CD4-positive, alpha-beta T cell treated with Interleukin-6 for 4 hours (primary cell): Measurements from ENCODE around the gene ARHGEF2.
"Not testable (repeated sequence)": the region's sequence is repeated elsewhere in the genome, so short reads cannot be mapped to it uniquely, and the experiment has no call there.

Source experiments
- DNase-seq: peaks from one replicate; pipeline ENCODE4 v3.0.0-alpha.2; 2020; ENCODE audit warnings: mixed read lengths

Gene ARHGEF2

DNA sequence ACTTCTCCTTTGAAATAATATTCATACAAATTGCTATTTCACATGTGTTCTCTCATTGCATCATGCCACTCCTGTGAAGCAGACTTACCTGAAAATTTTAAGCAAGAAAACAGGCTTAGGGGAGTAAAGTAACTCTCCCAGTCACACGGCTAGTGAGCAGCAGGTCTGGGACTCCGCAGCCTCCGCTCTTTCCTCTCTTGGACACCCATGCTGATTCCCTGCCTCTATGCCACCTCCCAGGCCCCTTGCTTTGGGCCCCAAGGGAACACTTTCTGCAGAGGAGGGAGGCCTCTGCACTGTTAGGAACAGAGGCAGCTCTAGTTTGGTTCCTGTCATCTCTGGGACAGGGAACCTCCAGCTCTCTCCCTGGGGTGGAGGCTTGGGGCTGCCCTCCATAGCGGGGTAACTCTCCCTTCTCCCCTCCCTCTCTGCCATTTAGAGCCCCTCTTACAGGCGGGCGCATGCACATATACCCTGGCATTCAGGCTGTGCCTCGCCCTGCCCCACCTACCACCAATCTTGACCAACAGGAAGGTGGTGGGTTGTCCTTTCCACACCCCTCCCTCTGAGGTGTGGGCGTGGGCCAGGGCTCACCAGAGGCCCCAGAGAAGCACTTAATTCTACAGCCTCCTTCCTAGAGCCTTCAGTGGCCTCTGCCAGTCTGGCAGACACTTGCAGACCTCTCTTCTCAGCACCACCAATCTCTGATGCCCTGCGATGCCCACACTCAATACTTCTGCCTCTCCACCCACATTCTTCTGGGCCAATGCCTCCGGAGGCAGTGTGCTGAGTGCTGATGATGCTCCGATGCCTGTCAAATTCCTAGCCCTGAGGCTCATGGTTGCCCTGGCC lies 37.1 kb downstream of the ARHGEF2 start, which contains the start of gene RXFP4:
RXFP4 (plus strand) TSS at position 646 of the 852 bp plus-strand sequence; CDS start at position 718, 72 bp downstream.
- DNase-seq: no peak

DNA sequence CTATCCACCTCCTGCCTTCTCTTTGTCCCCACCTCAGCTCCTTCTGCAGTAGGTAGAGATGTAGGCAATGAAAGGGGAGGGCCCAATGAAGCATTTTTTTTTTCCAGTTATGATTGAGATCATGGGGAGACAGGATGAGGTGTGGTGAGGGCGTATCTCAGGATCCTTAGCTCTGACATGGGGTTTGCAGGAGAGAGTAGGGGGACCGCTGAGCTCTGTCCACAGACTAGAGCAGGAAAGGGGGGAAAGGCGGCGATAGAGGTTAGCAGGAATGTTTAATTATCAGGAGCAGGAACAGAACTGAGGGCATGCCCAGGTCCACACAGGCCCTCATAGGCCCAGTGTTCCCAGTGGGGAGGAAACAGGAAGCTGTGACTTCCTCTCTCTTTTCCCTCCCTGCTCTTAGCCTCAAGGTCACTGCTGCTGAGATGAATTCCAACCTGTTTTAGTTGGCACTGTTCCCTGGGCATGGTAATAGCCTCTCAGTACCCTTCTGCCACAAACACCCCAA lies 37.8 kb downstream of the ARHGEF2 start:
- no peak for DNase-seq

DNA sequence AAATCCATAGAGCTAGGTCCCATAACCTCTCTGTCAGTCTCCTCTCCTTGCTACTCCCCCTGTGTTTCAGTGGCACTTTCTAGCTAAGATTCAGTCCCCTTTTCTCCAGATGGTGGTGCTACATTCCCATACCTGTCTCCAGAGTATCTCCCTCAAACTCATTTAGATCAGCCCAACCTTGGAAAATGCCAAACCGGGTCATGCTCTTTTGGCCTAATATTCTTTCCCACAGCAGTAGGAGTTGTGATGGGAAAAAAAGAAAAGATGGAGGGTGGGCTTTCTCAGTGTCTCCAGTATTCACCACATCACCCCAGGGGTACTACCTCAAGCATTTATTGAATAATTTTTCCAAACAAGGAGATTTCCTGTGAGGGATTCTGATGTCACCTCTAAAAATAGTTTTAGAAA lies 40.1 kb downstream of the ARHGEF2 start:
- peak; percentile 38 for DNase-seq

DNA sequence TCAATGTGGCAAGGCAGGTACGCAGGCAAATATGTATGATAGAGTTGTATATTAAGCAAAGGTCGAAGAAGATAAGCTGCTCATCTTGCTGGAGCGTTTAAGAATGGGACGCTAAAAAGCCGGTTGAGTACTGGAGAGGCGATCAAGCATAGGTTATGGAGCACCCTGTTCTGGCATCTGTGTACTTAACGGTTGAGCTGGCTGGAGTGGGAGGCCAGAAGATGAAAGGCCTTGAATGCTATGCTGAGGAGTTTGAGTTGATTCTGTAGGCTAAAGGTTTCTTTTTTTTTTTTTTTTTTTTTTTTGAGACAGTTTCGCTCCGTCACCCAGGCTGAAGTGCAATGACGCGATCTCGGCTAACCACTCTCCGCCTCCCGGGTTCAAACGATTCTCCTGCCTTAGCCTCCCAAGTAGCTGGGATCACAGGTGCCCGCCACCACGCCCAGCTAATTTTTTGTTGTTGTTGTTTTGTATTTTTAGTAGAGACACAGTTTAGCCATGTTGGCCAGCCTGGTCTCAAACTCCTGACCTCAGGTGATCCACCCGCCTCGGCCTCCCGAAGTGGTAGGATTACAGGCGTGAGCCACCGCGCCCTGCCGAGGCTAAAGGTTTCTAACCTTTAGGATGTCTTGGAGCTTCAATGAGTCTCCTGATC lies 43.3 kb downstream of the ARHGEF2 start:
- DNase-seq: no peak

DNA sequence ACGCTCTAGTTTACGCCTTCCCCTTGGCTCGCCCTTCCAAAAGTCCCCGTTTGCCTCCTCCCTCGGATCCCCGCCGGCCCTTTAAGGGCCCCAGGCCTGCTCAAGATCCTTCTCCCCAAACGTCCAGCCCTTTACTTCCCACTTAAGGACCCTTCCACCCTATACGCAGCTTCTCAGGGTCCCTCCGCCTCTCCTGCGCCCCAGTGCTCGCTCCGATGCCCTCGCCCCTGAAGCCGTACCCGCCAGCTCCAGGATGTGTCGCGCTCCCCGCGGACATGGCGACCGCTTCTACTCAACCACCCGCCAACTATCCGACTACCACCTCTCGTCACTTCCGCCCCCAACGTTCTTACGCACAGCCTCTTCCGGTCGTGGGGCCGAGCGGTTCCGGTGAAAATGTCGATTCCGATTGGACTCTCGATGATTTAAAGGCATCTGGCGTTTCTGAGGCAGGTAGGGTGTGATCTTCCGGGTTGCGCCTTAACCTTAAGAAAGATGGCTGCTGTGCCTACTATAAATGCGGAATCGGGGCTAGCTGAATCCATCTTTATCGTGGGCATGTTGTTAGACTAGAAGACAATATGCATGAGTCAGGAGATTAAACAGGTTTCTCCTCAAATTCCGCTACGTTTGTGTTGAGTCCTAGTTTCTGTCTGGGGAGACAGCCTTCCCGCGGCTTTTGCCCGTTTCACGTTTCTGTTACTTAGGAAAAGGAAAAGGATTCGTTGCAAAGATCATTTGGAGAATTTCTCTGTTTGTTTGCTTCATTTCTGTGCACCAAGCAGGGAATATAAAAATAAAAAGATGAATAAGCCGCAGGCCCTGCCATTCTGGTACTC lies 44.0 kb downstream of the ARHGEF2 start, which contains the start of gene KHDC4:
KHDC4 (minus strand) TSS at position 317 of the 839 bp plus-strand sequence; CDS start at position 277, 40 bp downstream.
- peak; percentile 95 for DNase-seq

DNA sequence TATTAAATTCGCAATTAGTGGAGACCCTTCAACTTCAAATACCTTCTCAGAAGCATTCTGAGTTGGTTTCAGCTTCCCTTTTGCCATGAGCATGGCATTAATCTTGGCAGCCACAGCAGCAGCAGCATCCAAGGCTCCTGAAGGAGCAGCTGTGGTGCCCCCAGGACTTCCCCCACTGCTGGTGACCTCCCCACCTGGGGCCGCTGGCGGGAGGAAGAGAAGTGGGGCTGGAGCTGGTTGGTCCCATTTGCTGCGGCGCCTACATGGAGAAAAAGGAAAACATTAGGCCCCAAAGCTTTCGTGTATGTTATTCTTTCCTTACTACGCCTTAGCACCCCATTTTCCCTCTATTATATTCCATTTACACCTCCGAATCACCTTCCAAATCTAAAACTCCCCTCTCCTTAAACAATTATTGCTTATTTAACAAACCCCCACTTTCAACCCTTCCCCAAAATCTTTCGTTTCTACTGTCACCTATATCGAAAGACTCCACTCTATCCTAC lies 44.7 kb downstream of the ARHGEF2 start:
- no peak for DNase-seq

DNA sequence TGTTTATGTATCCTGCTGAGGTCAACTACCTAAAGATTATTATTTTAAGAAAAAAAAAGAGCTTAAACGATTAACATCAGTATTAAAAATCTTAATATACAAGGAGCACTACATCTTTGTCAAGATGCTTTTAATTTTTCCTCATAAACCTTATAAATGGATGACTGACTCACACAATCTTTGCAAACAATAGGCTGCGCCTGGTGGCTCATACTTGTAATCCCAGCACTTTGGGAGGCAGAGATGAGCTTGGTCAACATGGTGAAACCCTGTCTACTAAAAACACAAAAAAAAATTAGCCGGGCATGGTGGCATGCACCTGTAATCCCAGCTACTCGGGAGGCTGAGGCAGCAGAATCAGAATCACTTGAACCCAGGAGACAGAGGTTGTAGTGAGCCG lies 45.9 kb downstream of the ARHGEF2 start:
- DNase-seq: no peak

DNA sequence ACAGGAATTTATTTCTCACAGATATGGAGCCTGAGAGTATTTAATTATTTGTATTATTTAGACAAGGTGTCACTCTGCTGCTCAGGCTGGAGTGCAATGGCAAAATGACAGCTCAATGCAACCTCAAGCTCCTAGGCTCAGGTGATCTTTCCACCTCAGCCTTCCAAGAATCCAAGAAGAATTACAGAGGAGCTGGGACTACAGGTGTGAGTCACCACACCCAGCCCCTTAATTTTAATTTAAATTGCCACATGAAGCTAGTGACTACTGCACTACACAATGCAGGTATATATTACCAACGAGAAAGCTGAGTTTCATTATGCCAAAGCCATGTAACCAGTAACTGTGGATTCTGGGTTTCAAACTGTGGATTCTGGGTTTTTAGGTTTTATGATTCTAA lies 46.3 kb downstream of the ARHGEF2 start:
- no peak for DNase-seq

DNA sequence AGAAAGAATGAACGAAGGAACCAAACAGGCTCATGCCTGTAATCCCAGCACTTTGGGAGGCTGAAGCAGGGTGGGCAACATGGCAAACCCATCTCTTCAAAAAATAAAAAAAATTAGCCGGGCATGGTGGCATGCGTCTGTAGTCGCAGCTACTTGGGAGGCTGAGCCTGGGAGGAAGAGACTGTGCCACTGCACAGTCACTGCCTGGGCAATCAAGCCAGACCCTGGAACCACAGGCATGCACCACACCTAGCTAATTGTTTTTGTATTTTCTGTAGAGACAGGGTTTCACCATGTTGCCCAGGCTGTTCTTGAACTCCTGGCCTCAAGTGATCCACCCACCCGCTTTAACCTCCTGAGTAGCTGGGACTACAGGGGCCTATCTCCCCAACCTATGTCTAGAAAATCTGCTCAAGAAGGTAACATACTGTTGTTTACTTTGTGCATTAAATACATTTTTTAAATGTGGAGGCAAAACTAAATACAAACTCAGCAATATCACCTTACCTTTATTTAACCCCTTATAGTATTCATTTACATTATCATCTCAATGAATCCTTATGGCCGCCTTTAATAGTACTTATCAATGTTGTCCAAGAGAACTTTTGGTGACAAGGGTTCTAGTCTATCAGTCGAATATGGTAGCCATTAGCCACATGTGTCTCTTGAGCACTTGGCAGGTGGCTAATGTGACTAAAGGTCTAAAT lies 46.9 kb downstream of the ARHGEF2 start:
- no peak for DNase-seq

DNA sequence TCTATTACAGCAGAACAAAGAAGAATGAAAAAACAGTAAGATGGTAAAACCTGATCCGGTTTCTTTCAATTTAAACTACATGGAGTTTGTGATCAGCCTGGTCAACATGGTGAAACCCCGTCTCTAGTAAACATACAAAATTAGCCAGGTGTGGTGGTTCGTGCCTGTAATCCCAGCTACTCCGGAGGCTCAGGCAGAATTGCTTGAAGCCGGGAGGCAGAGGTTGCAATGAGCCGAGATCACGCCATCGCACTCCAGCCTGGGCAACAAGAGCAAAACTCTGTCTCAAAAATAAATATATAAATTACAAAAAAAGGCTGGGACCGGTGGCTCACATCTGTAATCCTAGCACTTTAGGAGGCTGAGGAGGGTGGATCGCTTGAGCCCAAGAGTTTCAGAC lies 47.6 kb downstream of the ARHGEF2 start:
- DNase-seq: not testable (repeated sequence)

DNA sequence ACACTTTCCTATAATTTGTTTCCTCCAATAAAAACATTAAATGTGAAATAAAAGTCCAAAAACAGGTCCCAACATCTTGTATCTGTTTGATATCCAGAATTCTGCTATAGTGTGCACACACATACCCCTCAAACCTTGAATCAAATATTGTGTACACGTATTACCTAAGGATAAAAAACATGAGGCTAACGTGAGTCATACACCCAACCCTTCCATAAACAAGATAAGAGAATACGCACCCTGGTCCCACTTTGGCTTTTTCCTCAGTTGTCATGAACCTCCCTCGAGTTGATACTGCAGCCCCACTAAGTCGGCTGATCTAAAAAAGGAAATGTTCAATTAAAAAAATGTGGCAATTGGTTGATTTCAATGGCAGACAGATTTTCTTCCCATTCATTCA lies 49.3 kb downstream of the ARHGEF2 start:
- no peak for DNase-seq

DNA sequence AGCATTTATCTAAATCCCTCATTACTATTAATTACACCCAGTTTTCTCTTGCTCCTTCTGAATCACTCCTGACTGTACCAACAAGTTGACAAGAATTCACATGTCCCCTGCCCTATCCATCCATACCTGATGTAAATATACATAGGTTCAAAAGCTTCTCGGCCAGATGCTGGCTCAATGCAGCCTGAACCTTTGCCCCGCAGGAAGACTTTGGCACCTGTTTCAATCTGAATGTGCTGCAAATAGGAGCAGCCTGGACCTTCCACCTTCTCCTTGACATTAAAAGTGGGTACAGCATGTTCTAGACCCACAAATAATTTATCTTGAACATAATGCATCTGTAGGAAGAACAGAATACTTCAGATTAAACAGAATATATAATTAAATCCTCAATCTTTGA lies 52.8 kb downstream of the ARHGEF2 start:
- DNase-seq: no peak

DNA sequence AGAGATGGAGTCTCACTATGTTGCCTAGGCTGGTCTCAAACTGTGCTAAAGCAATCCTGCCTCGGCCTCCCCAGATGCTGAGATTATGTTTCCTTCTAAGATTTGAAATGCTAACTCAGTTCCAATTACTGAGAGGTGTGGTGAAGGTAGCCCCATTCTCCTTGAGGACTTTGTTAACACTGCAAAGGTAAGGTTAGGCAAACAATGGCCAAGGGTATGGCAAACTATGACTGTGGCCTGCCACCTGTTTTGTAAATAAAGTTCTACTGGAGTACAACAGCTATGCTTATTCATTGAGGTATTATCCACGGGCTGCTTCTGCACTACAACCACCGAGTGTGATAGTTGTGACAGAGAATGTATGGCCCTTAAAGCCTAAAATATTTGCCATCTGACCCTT lies 57.6 kb downstream of the ARHGEF2 start:
- DNase-seq: no peak

DNA sequence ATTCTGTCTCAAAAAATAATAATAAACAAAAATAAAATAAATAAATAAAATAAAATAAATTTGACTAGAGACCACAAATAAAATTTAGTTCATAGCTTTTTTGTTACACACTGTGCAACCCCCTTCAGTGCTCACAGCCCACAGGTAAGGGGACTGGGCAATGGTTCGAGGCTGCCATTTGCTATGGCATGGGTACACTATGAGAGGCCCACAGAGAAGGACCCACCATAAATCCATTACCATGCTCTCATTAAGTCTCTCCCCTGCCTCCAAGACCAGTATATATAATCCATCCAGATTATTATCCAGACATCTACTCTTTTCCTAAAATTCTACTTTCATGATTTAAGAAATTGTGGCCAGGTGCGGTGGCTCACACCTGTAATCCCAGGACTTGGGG lies 58.5 kb downstream of the ARHGEF2 start:
- no peak for DNase-seq

DNA sequence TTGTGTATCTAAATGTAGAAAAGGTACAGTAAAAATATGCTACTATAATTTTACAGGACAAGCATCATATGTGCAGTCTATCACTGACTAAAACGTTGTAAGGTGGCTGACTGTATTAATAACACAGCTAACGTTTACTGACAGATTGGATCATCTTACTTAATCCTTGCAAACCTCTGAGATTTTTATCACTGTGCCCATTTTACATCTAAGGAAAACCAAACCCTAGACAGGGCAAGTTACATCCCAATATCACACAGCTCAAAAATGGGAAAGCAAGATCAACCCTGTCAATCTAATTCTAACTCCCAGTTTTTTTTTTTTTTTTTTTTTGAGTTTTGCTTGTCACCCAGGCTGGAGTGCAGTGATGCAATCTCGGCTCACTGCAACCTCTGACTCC lies 59.7 kb downstream of the ARHGEF2 start:
- DNase-seq: no peak

DNA sequence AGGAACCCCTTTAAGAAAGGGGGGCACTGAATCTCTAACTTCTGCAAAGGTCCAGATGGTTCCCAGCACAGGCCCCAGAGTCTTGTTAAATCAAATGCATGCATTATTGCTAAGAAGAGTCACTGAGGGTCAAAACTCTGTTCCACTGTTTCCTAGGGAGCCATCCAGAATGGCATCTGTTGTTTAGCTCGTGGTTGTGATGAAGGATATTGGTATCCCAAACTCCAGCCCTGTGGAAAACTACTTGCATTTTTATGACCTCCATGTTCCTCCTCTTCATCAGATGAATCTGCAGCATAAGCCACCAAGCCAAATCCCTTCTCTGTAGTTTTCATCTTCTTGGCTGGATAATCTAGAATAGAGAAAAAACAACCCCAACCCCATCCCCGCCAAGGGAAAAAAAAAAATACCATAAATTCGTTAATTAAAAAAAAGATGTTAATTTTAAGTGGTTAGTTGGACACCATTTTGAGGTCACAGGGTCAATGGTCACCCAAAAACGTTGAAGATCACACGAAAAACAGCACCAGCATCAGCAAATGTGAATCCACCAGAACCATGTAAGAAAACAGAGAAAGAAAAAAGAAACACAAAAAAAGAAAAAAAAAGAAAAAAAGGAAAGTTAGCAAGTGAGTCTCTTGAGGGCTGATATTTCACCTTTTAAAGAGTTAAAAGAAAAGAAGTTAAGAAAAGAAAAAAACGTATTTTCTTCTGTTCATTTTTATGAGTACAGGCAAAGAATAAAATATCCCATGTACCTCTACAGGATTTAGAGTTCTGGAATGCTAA lies 64.2 kb downstream of the ARHGEF2 start:
- DNase-seq: no peak

DNA sequence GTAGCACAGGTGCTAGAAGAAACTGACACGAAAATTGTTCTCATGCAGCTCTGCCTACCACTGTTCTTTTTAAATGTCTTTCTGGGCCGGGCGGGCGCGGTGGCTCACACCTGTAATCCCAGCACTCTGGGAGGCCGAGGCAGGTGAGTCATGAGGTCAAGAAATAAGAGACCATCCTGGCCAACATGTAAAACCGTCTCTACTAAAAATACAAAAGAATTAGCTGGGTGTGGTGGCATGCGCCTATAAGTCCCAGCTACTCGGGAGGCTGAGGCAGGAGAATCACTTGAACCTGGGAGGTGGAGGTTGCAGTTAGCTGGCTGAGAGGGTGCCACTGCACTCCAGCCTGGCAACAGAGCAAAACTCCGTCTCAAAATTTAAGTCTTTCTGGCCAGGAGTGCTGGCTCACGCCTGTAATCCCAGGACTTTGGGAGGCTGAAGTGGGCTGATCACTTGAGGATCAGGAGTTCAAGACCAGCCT lies 66.3 kb downstream of the ARHGEF2 start:
- no peak for DNase-seq

DNA sequence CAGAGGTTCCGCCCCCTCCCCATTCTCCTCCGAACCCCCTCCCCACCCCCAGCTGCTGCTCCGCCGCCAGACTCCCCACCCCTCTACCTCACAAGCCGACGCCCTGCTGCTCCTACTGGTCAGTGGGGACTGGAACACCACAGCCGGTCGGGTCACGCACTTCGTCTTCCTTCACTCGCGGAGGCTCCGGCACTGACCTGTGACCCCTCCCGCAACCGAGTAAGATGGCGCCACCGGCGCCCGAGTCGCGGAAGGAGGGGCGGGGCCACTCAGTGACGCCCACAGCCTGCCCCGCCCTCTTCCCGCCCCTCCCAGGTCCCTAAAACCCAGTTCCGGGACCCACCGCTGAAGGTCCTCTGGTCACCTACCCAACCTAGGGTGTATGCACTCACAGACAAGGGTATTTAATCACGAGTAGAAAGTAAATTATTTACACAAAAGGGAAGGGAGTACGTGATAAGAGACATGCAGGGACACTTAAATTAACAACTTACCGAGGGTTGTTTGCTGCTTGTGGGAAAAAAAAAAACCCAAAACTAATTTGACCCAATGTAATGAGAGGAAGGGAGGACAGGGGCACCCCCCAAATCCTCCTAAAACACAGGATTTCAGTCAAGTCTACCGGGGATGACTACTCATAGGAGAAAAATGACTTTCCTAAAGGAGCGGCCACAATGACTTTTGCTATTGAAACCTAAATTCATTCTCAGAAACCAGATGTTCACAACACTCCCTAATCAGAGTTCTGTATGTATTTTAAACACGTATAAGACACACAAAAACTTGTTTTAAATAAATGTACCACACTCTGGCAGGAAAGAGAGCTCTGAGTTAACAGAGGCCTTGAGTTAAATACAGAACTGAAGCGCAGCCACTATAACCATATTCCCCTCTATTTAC lies 66.9 kb downstream of the ARHGEF2 start, which contains the start of gene RIT1:
RIT1 (minus strand) TSS at position 194 of the 900 bp plus-strand sequence. CDS start 588 bp downstream, outside the sequence.
- DNase-seq: peak; percentile 87

DNA sequence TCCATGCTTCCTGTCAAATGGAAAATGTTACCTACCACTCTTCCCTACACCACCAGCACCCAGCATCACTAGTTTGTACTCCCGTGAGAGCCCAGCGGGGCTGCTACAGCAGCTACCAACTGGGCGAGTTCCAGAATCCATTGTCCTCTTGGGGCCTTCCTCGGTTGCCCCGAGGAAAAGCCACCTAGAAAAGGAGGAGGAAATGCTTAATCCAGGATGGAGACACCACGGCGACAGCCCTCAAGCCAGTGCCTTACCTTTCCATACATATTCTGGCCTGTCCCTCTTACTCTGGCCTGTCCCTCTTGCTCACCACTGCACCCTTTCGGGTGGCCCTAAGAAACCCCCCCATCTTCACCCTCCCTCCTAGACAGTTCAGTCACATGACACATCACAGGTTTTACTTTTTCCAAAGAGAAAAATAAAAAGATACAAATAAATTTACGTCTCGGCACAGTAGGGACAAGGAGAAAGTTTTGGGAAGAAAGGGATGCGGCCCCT lies 67.7 kb downstream of the ARHGEF2 start:
- peak; percentile 5 for DNase-seq

DNA sequence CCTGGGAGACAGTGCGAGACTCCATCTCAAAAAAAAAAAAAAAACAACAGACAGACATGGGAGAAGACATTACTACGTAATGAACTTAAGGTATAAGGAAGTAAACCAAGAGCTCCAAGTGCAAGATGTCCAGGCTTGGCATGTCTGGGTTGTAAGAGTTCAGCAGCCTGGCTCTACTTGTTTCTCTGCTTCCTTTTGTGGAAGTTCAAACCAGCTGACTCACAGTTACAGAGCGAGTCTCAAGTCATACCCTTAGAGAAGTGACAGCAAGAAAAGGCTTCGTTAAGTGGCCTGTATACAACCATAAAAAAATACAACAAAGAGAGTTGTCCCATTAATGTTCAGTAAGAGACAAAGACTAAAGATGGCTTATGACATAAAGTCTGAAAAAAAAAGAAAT lies 68.5 kb downstream of the ARHGEF2 start:
- peak; percentile 15 for DNase-seq
